ENCODE results near the gene LMBRD2. TPM values are rescaled to one million over a fixed set of nuclear protein-coding genes. Genes with fewer than 3 reads are reported as not detected.
"Not testable (repeated sequence)": the region's sequence is repeated elsewhere in the genome, so short reads cannot be mapped to it uniquely, and the experiment has no call there.

Gene LMBRD2
- total and polyA plus RNA-seq, 2 experiments from 2014 or later: 4.4 to 6.2 TPM

GRCh38 chr5:36193746-36194145 lies 42.1 kb upstream of the LMBRD2 start:
- Histone ChIP-seq H3F3A (replicated peaks; ENCODE audit: low read depth) (no peaks in the 10 kb centered on the region), H2AFZ (no peak overlapping the region), H3K4me2 (no peak overlapping the region), H3K4me1 (ENCODE audit: insufficient read depth) (no peaks in the 10 kb centered on the region), H3K79me2 (replicated peaks; ENCODE audit: insufficient read depth) (no peaks in the 10 kb centered on the region), H3K27ac (ENCODE audit: low read depth) (no peak overlapping the region), H3K27me3 (ENCODE audit: insufficient read depth) (no peaks in the 10 kb centered on the region), H3K9me2 (ENCODE audit: insufficient read depth) (no peaks in the 10 kb centered on the region), H4K20me1 (replicated peaks; ENCODE audit: insufficient read depth) (0 out of 2 replicates have a peak, but pooled peaks cover 3% of the 10 kb centered on the region), H3K36me3 (ENCODE audit: insufficient read depth) (0 out of 2 replicates have a peak, but pooled peaks cover 3% of the 10 kb centered on the region), H3K4me3 (no peak overlapping the region)
- ATAC-seq: no peak
- Mint-ChIP-seq H3K9me3 (peaks cover 31% of the 10 kb centered on the region), H3K4me1 (no peaks in the 10 kb centered on the region), H3K27me3 (ENCODE audit: insufficient read depth, low read depth, poor library complexity) (no peaks in the 10 kb centered on the region), H3K4me3 (no peak overlapping the region), H3K27ac (no peak overlapping the region), H3K36me3 (ENCODE audit: low read depth) (peaks cover 46% of the 10 kb centered on the region)
- DNase-seq (ENCODE audit: low spot score): no peak
- TF ChIP-seq NANOG (IDR thresholded peaks at IDR 0.05; ENCODE audit: borderline replicate concordance) (no peak), CTCF (conservative IDR thresholded peaks at IDR 0.05; ENCODE audit: low read depth in 2 of 2) (no peak), ZNF114 (CRISPR knock-in tag; IDR thresholded peaks at IDR 0.05) (no peak), POLR2AphosphoS5 (IDR thresholded peaks at IDR 0.05; ENCODE audit: low read depth) (no peak), EZH2phosphoT487 (IDR thresholded peaks at IDR 0.05; ENCODE audit: unreplicated experiment) (no peak), ZNF462 (CRISPR knock-in tag; IDR thresholded peaks at IDR 0.05) (no peak), ETS1 (IDR thresholded peaks at IDR 0.05) (no peak), STAT1 (IDR thresholded peaks at IDR 0.05; ENCODE audit: unreplicated experiment) (no peak), JUNB (IDR thresholded peaks at IDR 0.05; ENCODE audit: unreplicated experiment) (no peak), CREB1 (CRISPR knock-in tag; IDR thresholded peaks at IDR 0.05; ENCODE audit: low read depth) (no peak)

- H3K4me1 Mint-ChIP-seq; H3K4me3 ChIP-seq; H3K9me2 ChIP-seq (ENCODE audit: insufficient read depth); H3K27me3 Mint-ChIP-seq (ENCODE audit: insufficient read depth, low read depth, poor library complexity); H3K79me2 ChIP-seq (replicated peaks; ENCODE audit: insufficient read depth); H4K20me1 ChIP-seq (replicated peaks; ENCODE audit: insufficient read depth); H3K27ac ChIP-seq (ENCODE audit: low read depth); DNase-seq (ENCODE audit: low spot score); H3F3A ChIP-seq (replicated peaks; ENCODE audit: low read depth); ATAC-seq; H3K27ac Mint-ChIP-seq; H2AFZ ChIP-seq; H3K4me3 Mint-ChIP-seq; H3K4me2 ChIP-seq; H3K27me3 ChIP-seq (ENCODE audit: insufficient read depth); H3K4me1 ChIP-seq (ENCODE audit: insufficient read depth): not testable (repeated sequence)
- peaks cover 32% of the 10 kb centered on the region for H3K36me3 ChIP-seq (ENCODE audit: insufficient read depth)
- H3K9me3 Mint-ChIP-seq: peaks cover 24% of the 10 kb centered on the region
- H3K36me3 Mint-ChIP-seq (ENCODE audit: low read depth): peaks cover 96% of the 10 kb centered on the region
These were observed 32.7 kb upstream of the LMBRD2 start for GRCh38 chr5:36184408-36184807.
